HEK293T (cell line): ENCODE data around the gene SLC25A44.

ENCODE experiments used
- BHLHE40 ChIP-seq: fragments of 450-650 bp; IDR thresholded peaks from 2 replicates; pipeline ENCODE4 v1.6.1; 2016; ENCODE audit warnings: mild to moderate bottlenecking, moderate library complexity, borderline replicate concordance
- FOXA1 ChIP-seq: fragments of 450-650 bp; IDR thresholded peaks from 2 replicates; pipeline ENCODE4 v1.6.1; 2016; ENCODE audit warnings: mild to moderate bottlenecking
- FOXM1 ChIP-seq: fragments of 450-650 bp; IDR thresholded peaks from 2 replicates; pipeline ENCODE4 v1.6.1; 2017; ENCODE audit warnings: mild to moderate bottlenecking, borderline replicate concordance
- SP1 ChIP-seq: fragments of 450-650 bp; IDR thresholded peaks from 2 replicates; pipeline ENCODE4 v1.6.1; 2017
- ZNF384 ChIP-seq: fragments of 450-650 bp; IDR thresholded peaks from 2 replicates; pipeline ENCODE4 v1.6.1; 2016

GRCh38 chr1:156154317-156154749 lies 39.6 kb upstream of the SLC25A44 start:
- no peak for TF ChIP-seq FOXA1
- no peak for TF ChIP-seq BHLHE40
- TF ChIP-seq SP1 = no peak
- TF ChIP-seq FOXM1 = no peak
- no peak for TF ChIP-seq ZNF384
